ENCODE measurements around the gene IL26. TPM values are rescaled to one million over a fixed set of nuclear protein-coding genes. Genes with fewer than 3 reads are reported as not detected.

The IL26 gene
- total RNA-seq, 1 experiment from 2014 or later, result not detected

DNA sequence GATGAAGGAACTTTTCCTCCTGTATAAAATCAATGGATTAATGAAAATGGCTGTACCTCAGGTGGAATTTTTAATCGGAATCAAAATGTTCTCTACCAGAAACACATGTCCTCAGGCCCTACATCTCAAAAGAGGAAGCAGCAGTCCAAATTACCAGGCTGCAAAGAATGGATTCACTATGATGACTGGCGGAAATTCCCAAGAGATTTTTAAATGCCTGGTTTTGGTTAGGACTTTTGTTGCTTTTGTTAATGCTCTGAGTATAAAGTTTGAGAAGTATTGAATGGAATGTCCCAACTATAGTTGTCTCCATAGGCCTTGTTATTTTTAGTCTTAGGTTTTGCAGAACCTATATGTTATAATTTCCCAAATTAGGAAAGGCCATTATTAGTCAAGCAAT is 54.9 kb downstream of the IL26 start:
- Histone ChIP-seq H3K4me1 (ENCODE audit: control insufficient read depth, insufficient read depth, low read length) (no peaks in the 10 kb centered on the region), H3K27me3 (ENCODE audit: control insufficient read depth, insufficient read depth, low read length) (no peaks in the 10 kb centered on the region), H3K4me3 (ENCODE audit: low read depth in 2 of 2, low read length in 2 of 2) (no peak overlapping the region), H3K27ac (ENCODE audit: low read length) (no peak overlapping the region), H3K36me3 (ENCODE audit: control insufficient read depth, insufficient read depth, low read length) (no peaks in the 10 kb centered on the region), H3K9me3 (ENCODE audit: control insufficient read depth, insufficient read depth, low read depth, low read length) (no peaks in the 10 kb centered on the region)
- ATAC-seq (no peak), DNase-seq (ENCODE audit: low read depth, low spot score) (no peak)
- in situ Hi-C loops (cut with HindIII; ENCODE audit: low pct_unique_long_range_greater_than_20kb, low sequenced_read_pairs) (no loop called here), intact Hi-C loops (cut with micrococcal nuclease; ENCODE audit: unreplicated experiment) (no loop called here)
- ChIA-PET CTCF (no interaction called here), POLR2A (no interaction called here)
- no TSS peak for BruUV-seq (replicated peaks)
- TF ChIP-seq, protein P1, sequence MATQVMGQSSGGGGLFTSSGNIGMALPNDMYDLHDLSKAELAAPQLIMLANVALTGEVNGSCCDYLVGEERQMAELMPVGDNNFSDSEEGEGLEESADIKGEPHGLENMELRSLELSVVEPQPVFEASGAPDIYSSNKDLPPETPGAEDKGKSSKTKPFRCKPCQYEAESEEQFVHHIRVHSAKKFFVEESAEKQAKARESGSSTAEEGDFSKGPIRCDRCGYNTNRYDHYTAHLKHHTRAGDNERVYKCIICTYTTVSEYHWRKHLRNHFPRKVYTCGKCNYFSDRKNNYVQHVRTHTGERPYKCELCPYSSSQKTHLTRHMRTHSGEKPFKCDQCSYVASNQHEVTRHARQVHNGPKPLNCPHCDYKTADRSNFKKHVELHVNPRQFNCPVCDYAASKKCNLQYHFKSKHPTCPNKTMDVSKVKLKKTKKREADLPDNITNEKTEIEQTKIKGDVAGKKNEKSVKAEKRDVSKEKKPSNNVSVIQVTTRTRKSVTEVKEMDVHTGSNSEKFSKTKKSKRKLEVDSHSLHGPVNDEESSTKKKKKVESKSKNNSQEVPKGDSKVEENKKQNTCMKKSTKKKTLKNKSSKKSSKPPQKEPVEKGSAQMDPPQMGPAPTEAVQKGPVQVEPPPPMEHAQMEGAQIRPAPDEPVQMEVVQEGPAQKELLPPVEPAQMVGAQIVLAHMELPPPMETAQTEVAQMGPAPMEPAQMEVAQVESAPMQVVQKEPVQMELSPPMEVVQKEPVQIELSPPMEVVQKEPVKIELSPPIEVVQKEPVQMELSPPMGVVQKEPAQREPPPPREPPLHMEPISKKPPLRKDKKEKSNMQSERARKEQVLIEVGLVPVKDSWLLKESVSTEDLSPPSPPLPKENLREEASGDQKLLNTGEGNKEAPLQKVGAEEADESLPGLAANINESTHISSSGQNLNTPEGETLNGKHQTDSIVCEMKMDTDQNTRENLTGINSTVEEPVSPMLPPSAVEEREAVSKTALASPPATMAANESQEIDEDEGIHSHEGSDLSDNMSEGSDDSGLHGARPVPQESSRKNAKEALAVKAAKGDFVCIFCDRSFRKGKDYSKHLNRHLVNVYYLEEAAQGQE (IDR thresholded peaks at IDR 0.05; ENCODE audit: insufficient read depth in 1 of 2, low read depth in 2 of 2, low read length in 1 of 2), result no peak
- TF ChIP-seq POLR2AphosphoS5 (IDR thresholded peaks at IDR 0.05; ENCODE audit: low read depth, low read length) (no peak), SIN3A (IDR thresholded peaks at IDR 0.05; ENCODE audit: borderline replicate concordance, insufficient read depth, low read depth, low read length) (no peak), TCF7L2 (IDR thresholded peaks at IDR 0.05; ENCODE audit: low read depth, low read length) (no peak)
- TF ChIP-seq, protein P2, sequence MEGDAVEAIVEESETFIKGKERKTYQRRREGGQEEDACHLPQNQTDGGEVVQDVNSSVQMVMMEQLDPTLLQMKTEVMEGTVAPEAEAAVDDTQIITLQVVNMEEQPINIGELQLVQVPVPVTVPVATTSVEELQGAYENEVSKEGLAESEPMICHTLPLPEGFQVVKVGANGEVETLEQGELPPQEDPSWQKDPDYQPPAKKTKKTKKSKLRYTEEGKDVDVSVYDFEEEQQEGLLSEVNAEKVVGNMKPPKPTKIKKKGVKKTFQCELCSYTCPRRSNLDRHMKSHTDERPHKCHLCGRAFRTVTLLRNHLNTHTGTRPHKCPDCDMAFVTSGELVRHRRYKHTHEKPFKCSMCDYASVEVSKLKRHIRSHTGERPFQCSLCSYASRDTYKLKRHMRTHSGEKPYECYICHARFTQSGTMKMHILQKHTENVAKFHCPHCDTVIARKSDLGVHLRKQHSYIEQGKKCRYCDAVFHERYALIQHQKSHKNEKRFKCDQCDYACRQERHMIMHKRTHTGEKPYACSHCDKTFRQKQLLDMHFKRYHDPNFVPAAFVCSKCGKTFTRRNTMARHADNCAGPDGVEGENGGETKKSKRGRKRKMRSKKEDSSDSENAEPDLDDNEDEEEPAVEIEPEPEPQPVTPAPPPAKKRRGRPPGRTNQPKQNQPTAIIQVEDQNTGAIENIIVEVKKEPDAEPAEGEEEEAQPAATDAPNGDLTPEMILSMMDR (IDR thresholded peaks at IDR 0.05), result no peak

DNA sequence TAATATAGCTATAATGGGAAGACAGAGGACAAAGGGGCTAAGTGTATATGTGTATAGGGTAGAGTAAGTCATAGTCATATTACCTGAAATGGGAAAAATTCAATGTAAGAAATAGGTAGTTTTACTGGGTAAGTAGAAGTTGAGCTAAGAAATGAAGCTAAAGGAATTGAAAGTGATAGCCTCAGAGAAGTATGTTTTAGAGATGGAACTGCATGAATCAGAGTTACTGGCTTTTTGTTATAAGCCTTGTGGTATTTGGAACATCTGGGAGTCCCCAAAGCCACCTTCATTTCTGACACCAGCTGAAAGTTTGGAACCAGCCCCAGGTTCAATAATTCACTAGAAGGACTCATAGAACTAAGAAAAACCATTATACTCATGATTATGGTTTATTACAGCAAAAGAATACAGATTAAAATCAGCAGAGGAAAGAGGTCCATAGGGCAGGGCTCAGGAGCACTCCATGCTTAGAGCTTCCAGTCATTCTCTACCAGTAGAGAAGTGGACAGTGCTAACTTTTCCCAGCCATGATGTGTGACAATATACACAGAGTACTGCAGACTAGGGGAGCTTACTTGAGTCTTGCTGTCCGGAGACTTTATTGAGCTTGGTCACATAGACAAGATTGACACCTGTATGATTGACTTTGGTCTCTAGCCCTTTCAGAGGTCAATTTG is 56.3 kb downstream of the IL26 start:
- H3K27ac ChIP-seq (ENCODE audit: low read length), result no peak overlapping the region
- in situ Hi-C loops (cut with HindIII; ENCODE audit: low pct_unique_long_range_greater_than_20kb, low sequenced_read_pairs), result no loop called here
- TF ChIP-seq, protein P2 (IDR thresholded peaks at IDR 0.05), result no peak
- TF ChIP-seq TCF7L2 (IDR thresholded peaks at IDR 0.05; ENCODE audit: low read depth, low read length), result no peak
- TF ChIP-seq, protein P1 (IDR thresholded peaks at IDR 0.05; ENCODE audit: insufficient read depth in 1 of 2, low read depth in 2 of 2, low read length in 1 of 2), result no peak
- TF ChIP-seq POLR2AphosphoS5 (IDR thresholded peaks at IDR 0.05; ENCODE audit: low read depth, low read length), result no peak
- no peak for TF ChIP-seq SIN3A (IDR thresholded peaks at IDR 0.05; ENCODE audit: borderline replicate concordance, insufficient read depth, low read depth, low read length)
- H3K4me3 ChIP-seq (ENCODE audit: low read depth in 2 of 2, low read length in 2 of 2), result no peak overlapping the region
- BruUV-seq (replicated peaks), result no TSS peak
- DNase-seq (ENCODE audit: low read depth, low spot score) (no peak), ATAC-seq (no peak)
- H3K4me1 ChIP-seq (ENCODE audit: control insufficient read depth, insufficient read depth, low read length), result no peaks in the 10 kb centered on the region
- no peaks in the 10 kb centered on the region for H3K9me3 ChIP-seq (ENCODE audit: control insufficient read depth, insufficient read depth, low read depth, low read length)
- H3K36me3 ChIP-seq (ENCODE audit: control insufficient read depth, insufficient read depth, low read length), result no peaks in the 10 kb centered on the region
- ChIA-PET POLR2A (no interaction called here), CTCF (no interaction called here)
- intact Hi-C loops (cut with micrococcal nuclease; ENCODE audit: unreplicated experiment), result no loop called here
- H3K27me3 ChIP-seq (ENCODE audit: control insufficient read depth, insufficient read depth, low read length), result no peaks in the 10 kb centered on the region
